Nephron progenitor cell (in vitro differentiated cells): ENCODE data around the gene FAM161B.
"Not testable (repeated sequence)": the region's sequence is repeated elsewhere in the genome, so short reads cannot be mapped to it uniquely, and the experiment has no call there.

Source experiments
- DNase-seq: peaks from one replicate; pipeline ENCODE4 v3.0.0; 2021
- H3K27ac Mint-ChIP-seq: 2 replicates; pipeline ENCODE4 v1.8.0; 2021; ENCODE audit warnings: mild to moderate bottlenecking, moderate library complexity, mixed read lengths
- H3K27me3 Mint-ChIP-seq: 2 replicates; pipeline ENCODE4 v1.8.0; 2021; ENCODE audit warnings: mild to moderate bottlenecking, low read depth, mixed read lengths; ENCODE audit not compliant: poor library complexity
- H3K36me3 Mint-ChIP-seq: 2 replicates; pipeline ENCODE4 v1.8.0; 2021; ENCODE audit warnings: low read depth, mixed read lengths
- H3K4me1 Mint-ChIP-seq: 2 replicates; pipeline ENCODE4 v1.8.0; 2021; ENCODE audit warnings: mixed read lengths
- H3K4me3 Mint-ChIP-seq: 2 replicates; pipeline ENCODE4 v1.8.0; 2021; ENCODE audit warnings: mild to moderate bottlenecking, moderate library complexity, mixed read lengths
- H3K9me3 Mint-ChIP-seq: 2 replicates; pipeline ENCODE4 v1.8.0; 2021; ENCODE audit warnings: mild to moderate bottlenecking, moderate library complexity, mixed read lengths
- TF ChIP-seq, protein P1 (sequence below): fragments of 200-600 bp; sonication (generic); IDR thresholded peaks from 2 replicates; pipeline ENCODE4 v1.5.0; 2021; ENCODE audit warnings: antibody characterized with exemption

The FAM161B gene

DNA sequence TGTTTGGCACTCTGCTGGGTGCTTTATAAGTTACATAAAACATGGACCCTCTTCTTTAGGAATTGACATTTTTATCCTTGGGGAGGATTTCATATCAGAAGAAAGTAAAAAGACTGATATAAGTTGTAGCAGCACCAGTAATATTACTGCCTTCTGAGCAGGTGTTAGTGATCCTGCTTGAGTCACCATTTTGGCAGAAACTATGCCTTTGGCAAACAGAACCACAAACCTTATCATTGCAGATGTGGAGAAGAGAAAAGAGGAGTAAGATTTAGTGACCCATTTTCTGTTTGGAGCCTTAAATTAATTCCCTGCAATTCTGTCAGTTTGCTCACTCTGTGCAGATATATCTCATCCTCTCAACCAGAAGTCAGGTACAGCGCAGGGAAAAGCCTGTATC, 40.2 kb downstream of the FAM161B start:
- H3K27me3 Mint-ChIP-seq, result no peaks in the 10 kb centered on the region
- H3K4me3 Mint-ChIP-seq, result no peak overlapping the region
- TF ChIP-seq, protein P1, sequence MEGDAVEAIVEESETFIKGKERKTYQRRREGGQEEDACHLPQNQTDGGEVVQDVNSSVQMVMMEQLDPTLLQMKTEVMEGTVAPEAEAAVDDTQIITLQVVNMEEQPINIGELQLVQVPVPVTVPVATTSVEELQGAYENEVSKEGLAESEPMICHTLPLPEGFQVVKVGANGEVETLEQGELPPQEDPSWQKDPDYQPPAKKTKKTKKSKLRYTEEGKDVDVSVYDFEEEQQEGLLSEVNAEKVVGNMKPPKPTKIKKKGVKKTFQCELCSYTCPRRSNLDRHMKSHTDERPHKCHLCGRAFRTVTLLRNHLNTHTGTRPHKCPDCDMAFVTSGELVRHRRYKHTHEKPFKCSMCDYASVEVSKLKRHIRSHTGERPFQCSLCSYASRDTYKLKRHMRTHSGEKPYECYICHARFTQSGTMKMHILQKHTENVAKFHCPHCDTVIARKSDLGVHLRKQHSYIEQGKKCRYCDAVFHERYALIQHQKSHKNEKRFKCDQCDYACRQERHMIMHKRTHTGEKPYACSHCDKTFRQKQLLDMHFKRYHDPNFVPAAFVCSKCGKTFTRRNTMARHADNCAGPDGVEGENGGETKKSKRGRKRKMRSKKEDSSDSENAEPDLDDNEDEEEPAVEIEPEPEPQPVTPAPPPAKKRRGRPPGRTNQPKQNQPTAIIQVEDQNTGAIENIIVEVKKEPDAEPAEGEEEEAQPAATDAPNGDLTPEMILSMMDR, result no peak
- H3K36me3 Mint-ChIP-seq, result peaks cover 78% of the 10 kb centered on the region
- DNase-seq, result no peak
- H3K9me3 Mint-ChIP-seq, result peaks cover 12% of the 10 kb centered on the region
- peak overlapping the region; percentile 43 for H3K27ac Mint-ChIP-seq
- no peaks in the 10 kb centered on the region for H3K4me1 Mint-ChIP-seq

DNA sequence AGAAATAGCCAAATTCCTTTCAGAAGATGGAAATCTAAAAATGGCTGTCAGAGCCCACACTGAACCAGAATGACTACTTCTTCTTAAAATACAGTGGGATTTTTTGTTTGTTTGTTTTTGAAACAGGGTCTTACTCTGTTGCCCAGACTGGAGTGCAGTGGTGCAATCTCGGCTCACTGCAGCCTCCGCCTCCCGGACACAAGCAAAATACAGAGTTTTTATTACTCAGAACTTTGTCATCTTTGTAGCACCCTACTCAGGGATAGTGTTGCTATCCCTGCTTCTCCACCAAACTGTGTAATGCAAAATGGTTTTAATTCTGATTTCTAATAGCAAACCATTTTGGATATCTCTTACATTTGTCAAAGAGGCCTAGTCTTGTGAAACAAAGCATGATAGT, 46.9 kb downstream of the FAM161B start:
- no peaks in the 10 kb centered on the region for H3K4me1 Mint-ChIP-seq

DNA sequence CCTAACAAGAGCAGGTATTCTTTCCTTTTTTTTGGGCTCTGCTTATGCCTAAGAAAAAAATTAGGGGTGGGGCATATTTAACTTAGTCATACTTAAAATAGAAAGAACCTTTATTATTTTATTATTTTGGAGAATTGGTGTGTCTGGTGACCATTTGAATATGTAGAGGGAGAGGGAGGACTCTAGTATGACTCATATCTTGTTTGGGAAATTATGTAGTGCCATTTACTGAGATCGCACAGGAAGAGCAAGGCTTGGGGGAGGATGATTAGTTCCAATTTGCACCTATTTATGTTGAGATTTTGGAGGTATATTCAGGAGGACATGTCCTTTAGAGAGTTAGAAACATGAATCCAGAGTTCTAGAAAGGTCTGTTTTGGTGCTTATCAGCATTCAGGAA, 53.4 kb downstream of the FAM161B start:
- Mint-ChIP-seq H3K4me3 (no peak overlapping the region), H3K27ac (no peak overlapping the region), H3K4me1 (no peaks in the 10 kb centered on the region), H3K36me3 (peaks cover 53% of the 10 kb centered on the region), H3K27me3 (no peaks in the 10 kb centered on the region), H3K9me3 (no peaks in the 10 kb centered on the region)
- DNase-seq, result no peak
- TF ChIP-seq, protein P1, result no peak

More for the DNA sequence above, 46.9 kb downstream of the FAM161B start:
- Mint-ChIP-seq H3K27ac (no peak overlapping the region), H3K36me3 (peaks cover 50% of the 10 kb centered on the region), H3K27me3 (no peaks in the 10 kb centered on the region), H3K4me3 (no peak overlapping the region), H3K9me3 (no peaks in the 10 kb centered on the region)
- no peak for DNase-seq
- TF ChIP-seq, protein P1, result no peak

DNA sequence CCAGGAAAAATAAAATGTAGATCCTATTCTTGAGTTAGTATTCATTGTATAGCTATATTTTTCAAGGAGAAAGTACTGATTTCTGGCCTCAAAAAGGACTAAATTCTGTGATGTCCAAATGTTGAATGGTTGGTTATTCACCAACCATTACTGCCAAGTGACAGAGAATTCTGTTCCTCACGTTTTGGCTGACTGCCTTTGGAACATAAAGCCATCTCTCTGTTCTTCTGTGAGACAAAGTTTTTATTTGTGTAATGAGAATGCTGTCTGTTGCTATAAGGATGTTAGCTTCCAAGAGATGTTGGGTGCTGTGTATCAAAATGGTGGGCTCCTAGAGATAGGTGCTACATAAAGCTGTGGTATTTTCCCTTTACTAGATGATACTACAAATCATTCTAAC, 54.0 kb downstream of the FAM161B start:
- Mint-ChIP-seq H3K27me3 (no peaks in the 10 kb centered on the region), H3K27ac (no peak overlapping the region), H3K36me3 (peaks cover 52% of the 10 kb centered on the region), H3K4me3 (no peak overlapping the region), H3K4me1 (no peaks in the 10 kb centered on the region), H3K9me3 (no peaks in the 10 kb centered on the region)
- no peak for DNase-seq
- TF ChIP-seq, protein P1, result no peak

DNA sequence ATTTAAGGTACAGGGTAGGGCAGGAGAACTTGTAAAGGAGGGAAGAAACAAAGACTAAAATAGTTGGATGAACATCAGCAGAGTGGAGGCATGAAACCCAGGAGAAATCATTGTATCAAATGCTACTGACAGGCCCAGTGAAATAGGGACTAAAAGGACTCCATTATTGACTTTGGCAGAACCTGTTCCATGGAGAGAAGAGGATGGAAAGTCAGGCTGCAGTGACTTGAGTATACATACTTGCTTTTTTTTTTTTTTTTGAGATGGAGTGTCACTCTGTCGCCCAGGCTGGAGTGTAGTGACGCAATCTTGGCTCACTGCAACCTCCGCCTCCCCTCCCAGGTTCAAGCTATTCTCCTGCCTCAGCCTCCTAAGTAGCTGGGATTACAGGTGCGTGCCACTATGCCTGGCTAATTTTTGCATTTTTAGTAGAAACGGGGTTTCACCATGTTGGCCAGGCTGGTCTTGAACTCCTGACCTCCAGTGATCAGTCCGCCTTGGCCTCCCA, 55.7 kb downstream of the FAM161B start:
- not testable (repeated sequence) for H3K27ac Mint-ChIP-seq, DNase-seq, H3K4me1 Mint-ChIP-seq, H3K4me3 Mint-ChIP-seq, H3K9me3 Mint-ChIP-seq, H3K27me3 Mint-ChIP-seq
- H3K36me3 Mint-ChIP-seq, result peaks cover 41% of the 10 kb centered on the region

DNA sequence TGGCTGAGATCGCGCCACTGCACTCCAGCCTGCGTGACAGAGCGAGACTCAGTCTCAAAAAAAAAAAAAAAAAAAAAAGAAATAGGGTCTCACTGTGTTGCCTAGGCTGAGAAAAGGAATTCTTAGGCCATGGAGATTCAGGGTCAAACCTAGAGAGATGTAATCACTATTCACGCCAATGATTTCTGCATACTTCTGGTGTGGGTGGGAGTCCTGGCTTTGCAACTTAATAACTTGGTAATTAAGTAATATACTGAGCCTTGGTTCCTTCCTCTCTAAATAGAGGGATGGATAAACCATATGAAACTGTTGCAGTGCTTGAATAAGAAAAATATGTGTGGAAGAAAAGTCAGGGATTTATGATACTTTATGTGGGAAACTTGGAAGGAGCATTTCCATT, 60.5 kb downstream of the FAM161B start:
- Mint-ChIP-seq H3K4me3 (peak overlapping the region; percentile 38), H3K36me3 (peaks cover 18% of the 10 kb centered on the region), H3K9me3 (no peaks in the 10 kb centered on the region), H3K4me1 (peaks cover 41% of the 10 kb centered on the region), H3K27ac (peak overlapping the region; percentile 83), H3K27me3 (no peaks in the 10 kb centered on the region)
- no peak for DNase-seq
- TF ChIP-seq, protein P1, result no peak
